SK-N-SH (cell line): ENCODE measurements around the gene CRIM1. TPM values are rescaled to one million over a fixed set of nuclear protein-coding genes. Genes with fewer than 3 reads are reported as not detected.

Experiments used
- CTCF ChIA-PET: fragments of 300-600, 350-600 bp; formaldehyde crosslinking; extraction: SDS; loops from one replicate; lab custom pipeline; 2021; lab: Yijun Ruan, JAX
- POLR2A ChIA-PET: fragments of 350-600 bp; sonication (Branson Sonifier 250); formaldehyde crosslinking; extraction: SDS; loops from one replicate; lab custom pipeline; 2020; ENCODE audit warnings: antibody characterized with exemption, inconsistent platforms; lab: Yijun Ruan, JAX
- DNase-seq: peaks from one replicate; pipeline ENCODE4 v3.0.0; 2012
- H2AFZ ChIP-seq: fragments of 200-600 bp; sonication (generic); 2 replicates; pipeline ENCODE4 v1.8.1; 2016; ENCODE audit warnings: antibody characterized with exemption, mild to moderate bottlenecking, low read depth
- H3F3A ChIP-seq: fragments of 200-600 bp; sonication (generic); replicated peaks from 2 replicates; pipeline ENCODE3; 2016; ENCODE audit warnings: antibody characterized with exemption, mild to moderate bottlenecking; ENCODE audit not compliant: insufficient read depth
- H3K27ac ChIP-seq, 2 experiments: fragments of 200-500 bp in 1 of 2; fragments of 200-600 bp in 1 of 2; sonication (Bioruptor generic) in 1 of 2; sonication (generic), shearing (Covaris generic) in 1 of 2; 2 replicates each; pipeline versions ENCODE4 v1.5.1 to v1.6.1; 2014 to 2016; ENCODE audit warnings: low read depth in 2 of 2, inconsistent platforms in 1 of 2, low read length in 1 of 2, mild to moderate bottlenecking in 1 of 2, mixed read lengths in 1 of 2
- H3K27me3 ChIP-seq: fragments of 200-600 bp; sonication (generic), shearing (Covaris generic); 2 replicates; pipeline ENCODE4 v1.6.1; 2016; ENCODE audit warnings: mixed run types; ENCODE audit not compliant: insufficient read depth
- H3K36me3 ChIP-seq, 2 experiments: fragments of 200-500 bp in 1 of 2; fragments of 200-600 bp in 1 of 2; sonication (Bioruptor generic) in 1 of 2; sonication (generic) in 1 of 2; replicated peaks in 1 of 2; 2 replicates each; pipeline versions ENCODE3 to v1.5.1; 2014 to 2016; ENCODE audit warnings: low read length in 1 of 2, mild to moderate bottlenecking in 1 of 2; ENCODE audit not compliant: insufficient read depth in 2 of 2, control insufficient read depth in 1 of 2
- H3K4me1 ChIP-seq, 2 experiments: fragments of 200-500 bp in 1 of 2; fragments of 200-600 bp in 1 of 2; sonication (Bioruptor generic) in 1 of 2; sonication (generic), shearing (Covaris generic) in 1 of 2; 2 replicates each; pipeline versions ENCODE4 v1.5.1 to v1.6.1; 2014 to 2016; ENCODE audit warnings: low read depth in 1 of 2, low read length in 1 of 2, mixed run types in 1 of 2; ENCODE audit not compliant: insufficient read depth in 2 of 2, control insufficient read depth in 1 of 2
- H3K4me2 ChIP-seq: fragments of 200-600 bp; sonication (generic), shearing (Covaris generic); 2 replicates; pipeline ENCODE4 v1.6.1; 2017; ENCODE audit warnings: mixed run types
- H3K4me3 ChIP-seq, 2 experiments: fragments of 200-500 bp in 1 of 2; fragments of 200-600 bp in 1 of 2; sonication (Bioruptor generic) in 1 of 2; sonication (generic), shearing (Covaris generic) in 1 of 2; 2 replicates each; pipeline versions ENCODE4 v1.5.1 to v1.8.1; 2014 to 2016; ENCODE audit warnings: low read depth in 2 of 2, inconsistent platforms in 1 of 2, low read length in 1 of 2, mild to moderate bottlenecking in 1 of 2, mixed read lengths in 1 of 2, moderate library complexity in 1 of 2
- H3K79me2 ChIP-seq: fragments of 200-600 bp; sonication (generic); 2 replicates; pipeline ENCODE4 v1.8.1; 2017; ENCODE audit warnings: mild to moderate bottlenecking; ENCODE audit not compliant: insufficient read depth
- H3K9ac ChIP-seq: fragments of 200-600 bp; sonication (generic); 2 replicates; pipeline ENCODE4 v1.6.1; 2017; ENCODE audit warnings: mixed run types
- H3K9me2 ChIP-seq: fragments of 200-600 bp; sonication (generic); 2 replicates; pipeline ENCODE4 v1.6.1; 2017; ENCODE audit warnings: mixed run types
- H3K9me3 ChIP-seq: fragments of 200-600 bp; sonication (generic); 2 replicates; pipeline ENCODE4 v1.6.1; 2017; ENCODE audit warnings: mixed run types, mild to moderate bottlenecking, moderate library complexity
- H4K20me1 ChIP-seq: fragments of 200-600 bp; sonication (generic); 2 replicates; pipeline ENCODE4 v1.6.1; 2017; ENCODE audit warnings: mild to moderate bottlenecking, mixed run types; ENCODE audit not compliant: insufficient read depth
- CHD2 ChIP-seq: fragments of 150-350 bp; IDR thresholded peaks from 2 replicates; pipeline ENCODE4 v1.6.1; 2018; ENCODE audit warnings: low read length; ENCODE audit not compliant: partially characterized antibody
- ELF1 ChIP-seq: IDR thresholded peaks from 2 replicates; pipeline ENCODE4 v1.4.0; 2012
- EP300 ChIP-seq, 2 experiments: IDR thresholded peaks; 2 replicates each; pipeline versions ENCODE4 v1.4.0 to v1.6.1; 2012; ENCODE audit warnings: borderline replicate concordance in 1 of 2, low read depth in 1 of 2, low read length in 1 of 2
- FOSL2 ChIP-seq: IDR thresholded peaks from 2 replicates; pipeline ENCODE4 v1.4.0; 2012; ENCODE audit warnings: low read depth, mild to moderate bottlenecking, moderate library complexity, borderline replicate concordance
- FOXM1 ChIP-seq: IDR thresholded peaks from 2 replicates; pipeline ENCODE4 v1.4.0; 2012; ENCODE audit warnings: low read depth, mild to moderate bottlenecking
- GABPA ChIP-seq: IDR thresholded peaks from 2 replicates; pipeline ENCODE4 v1.4.0; 2012; ENCODE audit warnings: low read depth, mild to moderate bottlenecking
- JUND ChIP-seq: IDR thresholded peaks from 2 replicates; pipeline ENCODE4 v1.4.0; 2012
- MEF2A ChIP-seq: IDR thresholded peaks from 2 replicates; pipeline ENCODE4 v1.4.0; 2012; ENCODE audit warnings: low read depth, borderline replicate concordance
- MXI1 ChIP-seq: IDR thresholded peaks from 2 replicates; pipeline ENCODE4 v1.6.1; 2012; ENCODE audit warnings: mild to moderate bottlenecking, low read depth, low read length, improper control_type of control experiment
- NFIC ChIP-seq: IDR thresholded peaks from 2 replicates; pipeline ENCODE4 v1.4.0; 2012; ENCODE audit warnings: borderline replicate concordance
- NRF1 ChIP-seq: IDR thresholded peaks from 2 replicates; pipeline ENCODE4 v1.6.1; 2012; ENCODE audit warnings: low read depth, mild to moderate bottlenecking, low read length
- POLR2AphosphoS5 ChIP-seq: IDR thresholded peaks from 2 replicates; pipeline ENCODE4 v1.6.1; 2012; ENCODE audit warnings: low read depth, low read length
- RAD21 ChIP-seq: IDR thresholded peaks from 2 replicates; pipeline ENCODE4 v1.6.1; 2012; ENCODE audit warnings: mild to moderate bottlenecking, low read length
- TCF12 ChIP-seq: IDR thresholded peaks from 2 replicates; pipeline ENCODE4 v1.4.0; 2012
- TEAD4 ChIP-seq: IDR thresholded peaks from 2 replicates; pipeline ENCODE4 v1.4.0; 2012; ENCODE audit warnings: mild to moderate bottlenecking, borderline replicate concordance; ENCODE audit not compliant: insufficient read depth
- WGBS: methylation state at CpG from one replicate; pipeline ENCODE4 v1.1.6; 2017; ENCODE audit warnings: low lambda C conversion rate; 5-methylcytosine and 5-hydroxymethylcytosine counted together
- polyA plus RNA-seq, 3 experiments: library from polyadenylated mRNA; depleted of rRNA; stranded (reverse); fragments of >200 nt; gene quantifications; 2 replicates each; pipeline ENCODE4 v1.2.3, GENCODE V29; 2012
- TF ChIP-seq, protein P1 (sequence below): IDR thresholded peaks from 2 replicates; pipeline ENCODE4 v1.4.0; 2012; ENCODE audit warnings: low read depth, borderline replicate concordance
- TF ChIP-seq, protein P2 (sequence below): fragments of 200-600 bp; sonication (generic); IDR thresholded peaks from 2 replicates; pipeline ENCODE4 v1.6.1; 2017; ENCODE audit warnings: antibody characterized with exemption, mild to moderate bottlenecking, moderate library complexity
- TF ChIP-seq, protein P3 (sequence below): IDR thresholded peaks from 2 replicates; pipeline ENCODE4 v1.4.0; 2012; ENCODE audit warnings: low read depth
- TF ChIP-seq, protein P4 (sequence below): IDR thresholded peaks from 2 replicates; pipeline ENCODE4 v1.4.0; 2012; ENCODE audit warnings: low read depth, borderline replicate concordance
- TF ChIP-seq, protein P5 (sequence below): IDR thresholded peaks from 2 replicates; pipeline ENCODE4 v1.6.1; 2012; ENCODE audit warnings: mild to moderate bottlenecking, low read depth, low read length, moderate library complexity
- TF ChIP-seq, protein P6 (sequence below): IDR thresholded peaks from 2 replicates; pipeline ENCODE4; 2012

CRIM1 gene
- polyA plus RNA-seq, 1 of the 3 experiments (the other 2 are of a cell fraction): 244 TPM

DNA sequence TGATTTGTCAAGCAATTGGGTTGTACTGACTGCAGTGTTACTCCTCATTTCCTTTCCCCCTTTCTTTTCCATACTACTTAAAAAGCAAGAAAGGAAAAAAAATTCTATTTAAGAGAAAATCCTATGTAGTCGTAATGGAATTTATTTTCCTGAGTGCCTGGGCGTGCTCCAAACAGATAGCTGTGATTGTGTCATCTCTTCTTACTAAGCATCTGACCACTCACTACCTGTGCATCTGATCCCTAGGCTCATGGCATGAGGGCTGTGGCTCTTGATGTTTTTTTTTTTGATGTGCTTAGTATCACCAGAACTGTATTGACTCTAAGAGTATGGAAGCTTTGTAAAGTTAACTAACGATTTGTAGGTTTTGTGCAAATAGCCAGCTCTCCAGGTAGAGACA is 19.0 kb downstream of the CRIM1 start (continued):
- TF ChIP-seq MEF2A (no peak), TCF12 (peak; percentile 55; the same call in 1 of the 2 replicates), TEAD4 (0 out of 2 replicates have a peak, but pooled peaks have one; percentile 17)
- TF ChIP-seq, protein P1, sequence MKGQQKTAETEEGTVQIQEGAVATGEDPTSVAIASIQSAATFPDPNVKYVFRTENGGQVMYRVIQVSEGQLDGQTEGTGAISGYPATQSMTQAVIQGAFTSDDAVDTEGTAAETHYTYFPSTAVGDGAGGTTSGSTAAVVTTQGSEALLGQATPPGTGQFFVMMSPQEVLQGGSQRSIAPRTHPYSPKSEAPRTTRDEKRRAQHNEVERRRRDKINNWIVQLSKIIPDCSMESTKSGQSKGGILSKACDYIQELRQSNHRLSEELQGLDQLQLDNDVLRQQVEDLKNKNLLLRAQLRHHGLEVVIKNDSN: no peak
- TF ChIP-seq, protein P2, sequence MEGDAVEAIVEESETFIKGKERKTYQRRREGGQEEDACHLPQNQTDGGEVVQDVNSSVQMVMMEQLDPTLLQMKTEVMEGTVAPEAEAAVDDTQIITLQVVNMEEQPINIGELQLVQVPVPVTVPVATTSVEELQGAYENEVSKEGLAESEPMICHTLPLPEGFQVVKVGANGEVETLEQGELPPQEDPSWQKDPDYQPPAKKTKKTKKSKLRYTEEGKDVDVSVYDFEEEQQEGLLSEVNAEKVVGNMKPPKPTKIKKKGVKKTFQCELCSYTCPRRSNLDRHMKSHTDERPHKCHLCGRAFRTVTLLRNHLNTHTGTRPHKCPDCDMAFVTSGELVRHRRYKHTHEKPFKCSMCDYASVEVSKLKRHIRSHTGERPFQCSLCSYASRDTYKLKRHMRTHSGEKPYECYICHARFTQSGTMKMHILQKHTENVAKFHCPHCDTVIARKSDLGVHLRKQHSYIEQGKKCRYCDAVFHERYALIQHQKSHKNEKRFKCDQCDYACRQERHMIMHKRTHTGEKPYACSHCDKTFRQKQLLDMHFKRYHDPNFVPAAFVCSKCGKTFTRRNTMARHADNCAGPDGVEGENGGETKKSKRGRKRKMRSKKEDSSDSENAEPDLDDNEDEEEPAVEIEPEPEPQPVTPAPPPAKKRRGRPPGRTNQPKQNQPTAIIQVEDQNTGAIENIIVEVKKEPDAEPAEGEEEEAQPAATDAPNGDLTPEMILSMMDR: no peak
- TF ChIP-seq, protein P3, sequence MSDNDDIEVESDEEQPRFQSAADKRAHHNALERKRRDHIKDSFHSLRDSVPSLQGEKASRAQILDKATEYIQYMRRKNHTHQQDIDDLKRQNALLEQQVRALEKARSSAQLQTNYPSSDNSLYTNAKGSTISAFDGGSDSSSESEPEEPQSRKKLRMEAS: no peak
- TF ChIP-seq, all 33 proteins: peak for 7

DNA sequence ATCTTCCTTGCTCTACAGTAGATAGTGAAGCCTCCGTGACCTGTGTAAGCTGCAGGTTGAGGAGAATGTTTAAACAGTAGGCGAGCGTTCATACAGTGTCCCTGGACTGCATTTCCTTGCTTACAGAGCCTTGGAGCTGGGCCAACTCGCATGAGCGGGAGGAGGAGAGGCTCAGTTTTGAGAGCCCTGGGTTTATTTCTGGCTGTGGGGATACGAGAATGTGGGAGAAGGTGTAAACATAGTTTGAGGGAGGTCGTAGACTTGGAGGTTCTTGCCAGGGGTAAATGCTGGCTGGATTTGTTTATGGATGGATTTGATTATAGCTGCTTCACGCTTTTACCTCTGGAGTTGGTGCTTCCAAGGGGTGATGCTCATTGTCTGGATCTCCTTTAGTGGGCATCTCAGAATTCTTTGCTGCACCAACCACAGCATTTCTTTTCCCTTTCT is 20.8 kb downstream of the CRIM1 start:
- H3K79me2 ChIP-seq: peaks cover 100% of the 10 kb centered on the region
- 20% methylated on average over 8 of the region's 8 CpGs for WGBS
- H2AFZ ChIP-seq: no peak overlapping the region
- H3K9me2 ChIP-seq: no peaks in the 10 kb centered on the region
- POLR2A ChIA-PET: no interaction called here
- peak overlapping the region; percentile 62 for H3K4me2 ChIP-seq
- no peaks in the 10 kb centered on the region for H3K27me3 ChIP-seq
- peaks cover 2 to 96% of the 10 kb centered on the region in 2 experiments for H3K4me1 ChIP-seq
- H3K9ac ChIP-seq: peak overlapping the region; percentile 8; the same call in 1 of the 2 replicates
- CTCF ChIA-PET: interaction anchor here (1.3 to 1.4 kb wide), 3 partner anchors 17 to 25 kb away, joined by 3 to 5 read pairs (median 5); no protein-coding TSS in a partner anchor
- H3F3A ChIP-seq: peaks cover 84% of the 10 kb centered on the region
- H3K36me3 ChIP-seq: peaks cover 6 to 21% of the 10 kb centered on the region in 2 experiments
- H3K9me3 ChIP-seq: no peaks in the 10 kb centered on the region
- DNase-seq: peak; percentile 34
- peak overlapping the region; percentile 53 to 96; a peak in 3 of 4 replicates for H3K27ac ChIP-seq
- no peak overlapping the region; a peak in 1 of 4 replicates for H3K4me3 ChIP-seq
- peaks cover 69% of the 10 kb centered on the region for H4K20me1 ChIP-seq
- TF ChIP-seq JUND (no peak), MXI1 (no peak), EP300 (IDR thresholded peaks at IDR 0.05; ENCODE audit: borderline replicate concordance in 1 of 2, low read depth in 1 of 2, low read length in 1 of 2) (no peak), POLR2AphosphoS5 (peak; percentile 36), RAD21 (no peak), NFIC (peak; percentile 86), TCF12 (no peak), CHD2 (no peak), FOXM1 (no peak), GABPA (no peak), FOSL2 (no peak), ELF1 (no peak), NRF1 (no peak)
- TF ChIP-seq, protein P4, sequence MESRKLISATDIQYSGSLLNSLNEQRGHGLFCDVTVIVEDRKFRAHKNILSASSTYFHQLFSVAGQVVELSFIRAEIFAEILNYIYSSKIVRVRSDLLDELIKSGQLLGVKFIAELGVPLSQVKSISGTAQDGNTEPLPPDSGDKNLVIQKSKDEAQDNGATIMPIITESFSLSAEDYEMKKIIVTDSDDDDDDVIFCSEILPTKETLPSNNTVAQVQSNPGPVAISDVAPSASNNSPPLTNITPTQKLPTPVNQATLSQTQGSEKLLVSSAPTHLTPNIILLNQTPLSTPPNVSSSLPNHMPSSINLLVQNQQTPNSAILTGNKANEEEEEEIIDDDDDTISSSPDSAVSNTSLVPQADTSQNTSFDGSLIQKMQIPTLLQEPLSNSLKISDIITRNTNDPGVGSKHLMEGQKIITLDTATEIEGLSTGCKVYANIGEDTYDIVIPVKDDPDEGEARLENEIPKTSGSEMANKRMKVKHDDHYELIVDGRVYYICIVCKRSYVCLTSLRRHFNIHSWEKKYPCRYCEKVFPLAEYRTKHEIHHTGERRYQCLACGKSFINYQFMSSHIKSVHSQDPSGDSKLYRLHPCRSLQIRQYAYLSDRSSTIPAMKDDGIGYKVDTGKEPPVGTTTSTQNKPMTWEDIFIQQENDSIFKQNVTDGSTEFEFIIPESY: no peak
- TF ChIP-seq, protein P5, sequence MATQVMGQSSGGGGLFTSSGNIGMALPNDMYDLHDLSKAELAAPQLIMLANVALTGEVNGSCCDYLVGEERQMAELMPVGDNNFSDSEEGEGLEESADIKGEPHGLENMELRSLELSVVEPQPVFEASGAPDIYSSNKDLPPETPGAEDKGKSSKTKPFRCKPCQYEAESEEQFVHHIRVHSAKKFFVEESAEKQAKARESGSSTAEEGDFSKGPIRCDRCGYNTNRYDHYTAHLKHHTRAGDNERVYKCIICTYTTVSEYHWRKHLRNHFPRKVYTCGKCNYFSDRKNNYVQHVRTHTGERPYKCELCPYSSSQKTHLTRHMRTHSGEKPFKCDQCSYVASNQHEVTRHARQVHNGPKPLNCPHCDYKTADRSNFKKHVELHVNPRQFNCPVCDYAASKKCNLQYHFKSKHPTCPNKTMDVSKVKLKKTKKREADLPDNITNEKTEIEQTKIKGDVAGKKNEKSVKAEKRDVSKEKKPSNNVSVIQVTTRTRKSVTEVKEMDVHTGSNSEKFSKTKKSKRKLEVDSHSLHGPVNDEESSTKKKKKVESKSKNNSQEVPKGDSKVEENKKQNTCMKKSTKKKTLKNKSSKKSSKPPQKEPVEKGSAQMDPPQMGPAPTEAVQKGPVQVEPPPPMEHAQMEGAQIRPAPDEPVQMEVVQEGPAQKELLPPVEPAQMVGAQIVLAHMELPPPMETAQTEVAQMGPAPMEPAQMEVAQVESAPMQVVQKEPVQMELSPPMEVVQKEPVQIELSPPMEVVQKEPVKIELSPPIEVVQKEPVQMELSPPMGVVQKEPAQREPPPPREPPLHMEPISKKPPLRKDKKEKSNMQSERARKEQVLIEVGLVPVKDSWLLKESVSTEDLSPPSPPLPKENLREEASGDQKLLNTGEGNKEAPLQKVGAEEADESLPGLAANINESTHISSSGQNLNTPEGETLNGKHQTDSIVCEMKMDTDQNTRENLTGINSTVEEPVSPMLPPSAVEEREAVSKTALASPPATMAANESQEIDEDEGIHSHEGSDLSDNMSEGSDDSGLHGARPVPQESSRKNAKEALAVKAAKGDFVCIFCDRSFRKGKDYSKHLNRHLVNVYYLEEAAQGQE: 0 out of 2 replicates have a peak, but pooled peaks have one; percentile 11
- TF ChIP-seq, protein P6, sequence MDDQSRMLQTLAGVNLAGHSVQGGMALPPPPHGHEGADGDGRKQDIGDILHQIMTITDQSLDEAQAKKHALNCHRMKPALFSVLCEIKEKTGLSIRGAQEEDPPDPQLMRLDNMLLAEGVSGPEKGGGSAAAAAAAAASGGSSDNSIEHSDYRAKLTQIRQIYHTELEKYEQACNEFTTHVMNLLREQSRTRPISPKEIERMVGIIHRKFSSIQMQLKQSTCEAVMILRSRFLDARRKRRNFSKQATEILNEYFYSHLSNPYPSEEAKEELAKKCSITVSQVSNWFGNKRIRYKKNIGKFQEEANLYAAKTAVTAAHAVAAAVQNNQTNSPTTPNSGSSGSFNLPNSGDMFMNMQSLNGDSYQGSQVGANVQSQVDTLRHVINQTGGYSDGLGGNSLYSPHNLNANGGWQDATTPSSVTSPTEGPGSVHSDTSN: no peak
- TF ChIP-seq, protein P3: no peak
- TF ChIP-seq, protein P1: no peak
